GM11168 (cell line): ENCODE data around the gene CLK3.

Experiments
- in situ Hi-C: fragments of 300-500 bp; cut with MboI; formaldehyde crosslinking; loops from one replicate; pipeline ENCODE4 v1.12.0; 2022; ENCODE audit warnings: low sequenced_read_pairs; ENCODE audit not compliant: unreplicated experiment

The CLK3 gene

GRCh38 chr15:74619916-74620635, 4.4 kb downstream of the CLK3 start:
- in situ Hi-C loops: loop anchor here (10.0 kb wide), 1 partner anchor 245 kb away; no protein-coding TSS in a partner anchor

GRCh38 chr15:74620636-74621545, 5.3 kb downstream of the CLK3 start:
- in situ Hi-C loops: loop anchor here (10.0 kb wide), 1 partner anchor 246 kb away; no protein-coding TSS in a partner anchor

- in situ Hi-C loops: loop anchor here (10.0 kb wide), 1 partner anchor 247 kb away; no protein-coding TSS in a partner anchor
These were observed 5.9 kb downstream of the CLK3 start for GRCh38 chr15:74621546-74621920.

GRCh38 chr15:74621936-74622335, 6.3 kb downstream of the CLK3 start:
- in situ Hi-C loops: loop anchor here (10.0 kb wide), 1 partner anchor 247 kb away; no protein-coding TSS in a partner anchor

- in situ Hi-C loops: loop anchor here (10.0 kb wide), 1 partner anchor 248 kb away; no protein-coding TSS in a partner anchor
These were observed 7.1 kb downstream of the CLK3 start for GRCh38 chr15:74622758-74623157.

- in situ Hi-C loops: loop anchor here (10.0 kb wide), 1 partner anchor 249 kb away; no protein-coding TSS in a partner anchor
These were observed 8.5 kb downstream of the CLK3 start for GRCh38 chr15:74624020-74624602.

- in situ Hi-C loops: loop anchor here (10.0 kb wide), 1 partner anchor 251 kb away; no protein-coding TSS in a partner anchor
These were observed 10.1 kb downstream of the CLK3 start for GRCh38 chr15:74625693-74626092.

GRCh38 chr15:74626336-74626735, 10.7 kb downstream of the CLK3 start:
- in situ Hi-C loops: loop anchor here (10.0 kb wide), 1 partner anchor 252 kb away; no protein-coding TSS in a partner anchor

- in situ Hi-C loops: loop anchor here (10.0 kb wide), 1 partner anchor 252 kb away; no protein-coding TSS in a partner anchor
These were observed 11.4 kb downstream of the CLK3 start for GRCh38 chr15:74626752-74627692.

GRCh38 chr15:74627766-74628165, 12.1 kb downstream of the CLK3 start:
- in situ Hi-C loops: loop anchor here (10.0 kb wide), 1 partner anchor 253 kb away; no protein-coding TSS in a partner anchor

GRCh38 chr15:74628199-74628598, 12.6 kb downstream of the CLK3 start:
- in situ Hi-C loops: loop anchor here (10.0 kb wide), 1 partner anchor 253 kb away; no protein-coding TSS in a partner anchor

- in situ Hi-C loops: loop anchor here (10.0 kb wide), 1 partner anchor 254 kb away; no protein-coding TSS in a partner anchor
These were observed 13.3 kb downstream of the CLK3 start for GRCh38 chr15:74628949-74629348.

- in situ Hi-C loops: loop anchor here (10.0 kb wide), 1 partner anchor 255 kb away; no protein-coding TSS in a partner anchor
These were observed 14.1 kb downstream of the CLK3 start for GRCh38 chr15:74629696-74630095.

GRCh38 chr15:74630284-74631086, 14.8 kb downstream of the CLK3 start:
- in situ Hi-C loops: no loop called here

- in situ Hi-C loops: no loop called here
These were observed 15.4 kb downstream of the CLK3 start for GRCh38 chr15:74631087-74631385.

GRCh38 chr15:74631408-74631807, 15.8 kb downstream of the CLK3 start:
- in situ Hi-C loops: no loop called here

- in situ Hi-C loops: no loop called here
These were observed 16.4 kb downstream of the CLK3 start for GRCh38 chr15:74631935-74632560.

- in situ Hi-C loops: no loop called here
These were observed 17.0 kb downstream of the CLK3 start for GRCh38 chr15:74632601-74633000.
